WI38 (cell line): ENCODE data around the gene PROSER2.

Experiments
- H3K4me3 ChIP-seq: 2 replicates; pipeline ENCODE4 v1.5.1; 2011; ENCODE audit warnings: low read depth, mild to moderate bottlenecking, control low read depth, low read length
- TF ChIP-seq, protein P1 (sequence below): IDR thresholded peaks from 2 replicates; pipeline ENCODE4 v1.5.1; 2012; ENCODE audit warnings: low read depth, mild to moderate bottlenecking, control low read depth, low read length

The PROSER2 gene

GRCh38 chr10:11825796-11826414 is 2.7 kb downstream of the PROSER2 start:
- TF ChIP-seq, protein P1, sequence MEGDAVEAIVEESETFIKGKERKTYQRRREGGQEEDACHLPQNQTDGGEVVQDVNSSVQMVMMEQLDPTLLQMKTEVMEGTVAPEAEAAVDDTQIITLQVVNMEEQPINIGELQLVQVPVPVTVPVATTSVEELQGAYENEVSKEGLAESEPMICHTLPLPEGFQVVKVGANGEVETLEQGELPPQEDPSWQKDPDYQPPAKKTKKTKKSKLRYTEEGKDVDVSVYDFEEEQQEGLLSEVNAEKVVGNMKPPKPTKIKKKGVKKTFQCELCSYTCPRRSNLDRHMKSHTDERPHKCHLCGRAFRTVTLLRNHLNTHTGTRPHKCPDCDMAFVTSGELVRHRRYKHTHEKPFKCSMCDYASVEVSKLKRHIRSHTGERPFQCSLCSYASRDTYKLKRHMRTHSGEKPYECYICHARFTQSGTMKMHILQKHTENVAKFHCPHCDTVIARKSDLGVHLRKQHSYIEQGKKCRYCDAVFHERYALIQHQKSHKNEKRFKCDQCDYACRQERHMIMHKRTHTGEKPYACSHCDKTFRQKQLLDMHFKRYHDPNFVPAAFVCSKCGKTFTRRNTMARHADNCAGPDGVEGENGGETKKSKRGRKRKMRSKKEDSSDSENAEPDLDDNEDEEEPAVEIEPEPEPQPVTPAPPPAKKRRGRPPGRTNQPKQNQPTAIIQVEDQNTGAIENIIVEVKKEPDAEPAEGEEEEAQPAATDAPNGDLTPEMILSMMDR, result no peak
- no peak overlapping the region for H3K4me3 ChIP-seq

GRCh38 chr10:11827006-11827405 is 3.9 kb downstream of the PROSER2 start:
- no peak overlapping the region for H3K4me3 ChIP-seq
- TF ChIP-seq, protein P1, result no peak

- H3K4me3 ChIP-seq, result no peak overlapping the region
- TF ChIP-seq, protein P1, result no peak
Observed at GRCh38 chr10:11827414-11827813, 4.3 kb downstream of the PROSER2 start.

- no peak overlapping the region for H3K4me3 ChIP-seq
- TF ChIP-seq, protein P1, result no peak
Observed at GRCh38 chr10:11828682-11829284, 5.6 kb downstream of the PROSER2 start.

GRCh38 chr10:11830836-11831519 is 7.8 kb downstream of the PROSER2 start:
- TF ChIP-seq, protein P1, result no peak

GRCh38 chr10:11831520-11831951 is 8.4 kb downstream of the PROSER2 start:
- H3K4me3 ChIP-seq, result no peak overlapping the region
- TF ChIP-seq, protein P1, result no peak

More at GRCh38 chr10:11830836-11831519, 7.8 kb downstream of the PROSER2 start:
- H3K4me3 ChIP-seq, result no peak overlapping the region

DNA sequence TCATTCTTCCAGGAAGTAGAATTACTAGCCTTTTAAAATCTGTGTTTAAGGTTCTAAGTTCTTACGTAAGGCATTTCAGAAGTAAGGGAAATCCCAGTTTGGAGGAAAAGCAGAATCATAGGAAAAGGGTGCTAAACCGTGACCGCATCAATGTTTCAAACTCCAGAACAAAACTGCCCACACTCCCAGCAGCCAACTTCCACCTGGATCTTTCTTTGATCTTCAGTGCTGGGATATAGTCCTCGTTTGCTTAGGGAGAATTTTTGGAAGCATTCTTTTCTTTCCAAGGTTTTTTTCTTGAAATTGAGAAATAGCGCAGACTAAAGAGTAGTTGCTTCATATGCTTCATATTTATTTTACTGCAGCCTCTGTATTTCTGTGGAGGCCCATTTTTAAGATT is 8.9 kb downstream of the PROSER2 start:
- no peak overlapping the region for H3K4me3 ChIP-seq
- TF ChIP-seq, protein P1, result no peak
